SK-N-SH treated with all-trans-retinoic acid at 6 μM for 48 hours (cell line): ENCODE results near the gene NR2F2.

Experiments
- ATAC-seq: fragments of 200-7000 bp; cut with Tn5 transposase; 3 replicates; pipeline ENCODE4 v1.9.1; 2020; ENCODE audit warnings: mild to moderate bottlenecking, moderate library complexity
- ARNTL ChIP-seq: fragments of 450-650 bp; formaldehyde crosslinking; IDR thresholded peaks from 2 replicates; pipeline ENCODE4 v1.5.0; 2020; ENCODE audit warnings: low read depth, mild to moderate bottlenecking, moderate library complexity, borderline replicate concordance
- BACH2 ChIP-seq: fragments of 250-450 bp; sonication (Bioruptor Pico); IDR thresholded peaks from 2 replicates; pipeline ENCODE4 v1.9.0; 2021; ENCODE audit warnings: mild to moderate bottlenecking, borderline replicate concordance
- CSDC2 ChIP-seq: fragments of 250-450 bp; sonication (Bioruptor Pico); IDR thresholded peaks from 2 replicates; pipeline ENCODE4 v1.5.0; 2020; ENCODE audit warnings: mild to moderate bottlenecking, moderate library complexity
- ESRRG ChIP-seq: fragments of 250-450 bp; sonication (Bioruptor Pico); IDR thresholded peaks from 2 replicates; pipeline ENCODE4 v1.6.1; 2021; ENCODE audit warnings: mild to moderate bottlenecking
- GLIS3 ChIP-seq: fragments of 250-450 bp; sonication (Bioruptor Pico); IDR thresholded peaks from 2 replicates; pipeline ENCODE4 v1.5.0; 2020; ENCODE audit warnings: mild to moderate bottlenecking, moderate library complexity
- ISL1 ChIP-seq: fragments of 250-450 bp; sonication (Bioruptor Pico); IDR thresholded peaks from 2 replicates; pipeline ENCODE4 v2.1.2; 2022; ENCODE audit warnings: mild to moderate bottlenecking, moderate library complexity
- OSR1 ChIP-seq: fragments of 250-450 bp; sonication (Bioruptor Pico); IDR thresholded peaks from 2 replicates; pipeline ENCODE4 v1.8.0; 2022; ENCODE audit warnings: moderate library complexity, mild to moderate bottlenecking, inconsistent platforms
- PPARA ChIP-seq: fragments of 250-450 bp; sonication (Bioruptor Pico); IDR thresholded peaks from 2 replicates; pipeline ENCODE4 v1.5.0; 2020; ENCODE audit warnings: mild to moderate bottlenecking, borderline replicate concordance
- RARB ChIP-seq: fragments of 250-450 bp; sonication (Bioruptor Pico); IDR thresholded peaks from 2 replicates; pipeline ENCODE4 v1.8.0; 2021; ENCODE audit warnings: mild to moderate bottlenecking, moderate library complexity
- SNAI2 ChIP-seq: fragments of 250-450 bp; sonication (Bioruptor Pico); IDR thresholded peaks from 2 replicates; pipeline ENCODE4 v1.5.0; 2020; ENCODE audit warnings: mild to moderate bottlenecking, moderate library complexity
- TOX ChIP-seq: fragments of 250-450 bp; sonication (Bioruptor Pico); IDR thresholded peaks from 2 replicates; pipeline ENCODE4 v1.8.0; 2021; ENCODE audit warnings: mild to moderate bottlenecking, moderate library complexity, borderline replicate concordance
- ZC3H10 ChIP-seq: fragments of 250-450 bp; sonication (Bioruptor Pico); IDR thresholded peaks from 2 replicates; pipeline ENCODE4 v1.5.1; 2021; ENCODE audit warnings: mild to moderate bottlenecking, moderate library complexity
- ZFP30 ChIP-seq: fragments of 450-650 bp; formaldehyde crosslinking; IDR thresholded peaks from 2 replicates; pipeline ENCODE4 v1.5.0; 2022; ENCODE audit warnings: mild to moderate bottlenecking, moderate library complexity
- ZNF565 ChIP-seq: fragments of 450-650 bp; formaldehyde crosslinking; conservative IDR thresholded peaks from 2 replicates; pipeline ENCODE4 v1.5.0; 2020; ENCODE audit warnings: low read depth, mild to moderate bottlenecking, moderate library complexity
- ZNF70 ChIP-seq: fragments of 450-650 bp; formaldehyde crosslinking; IDR thresholded peaks from 2 replicates; pipeline ENCODE4 v1.5.0; 2020; ENCODE audit warnings: mild to moderate bottlenecking, moderate library complexity
- ZNF8 ChIP-seq: fragments of 450-650 bp; formaldehyde crosslinking; IDR thresholded peaks from 2 replicates; pipeline ENCODE4 v1.5.0; 2020; ENCODE audit warnings: mild to moderate bottlenecking, moderate library complexity
- TF ChIP-seq, protein P1 (sequence below): fragments of 250-450 bp; sonication (Bioruptor Pico); IDR thresholded peaks from 2 replicates; pipeline ENCODE4 v1.8.0; 2021; ENCODE audit warnings: low read depth, mild to moderate bottlenecking, moderate library complexity, borderline replicate concordance
- TF ChIP-seq, protein P2 (sequence below): fragments of 250-450 bp; sonication (Bioruptor Pico); IDR thresholded peaks from 2 replicates; pipeline ENCODE4 v1.8.0; 2020; ENCODE audit warnings: mild to moderate bottlenecking, moderate library complexity, borderline replicate concordance
- TF ChIP-seq, protein P3 (sequence below): fragments of 250-450 bp; sonication (Bioruptor Pico); IDR thresholded peaks from 2 replicates; pipeline ENCODE4 v1.5.1; 2020; ENCODE audit warnings: low read depth, mild to moderate bottlenecking, moderate library complexity
- TF ChIP-seq, protein P4 (sequence below): fragments of 250-450 bp; sonication (Bioruptor Pico); IDR thresholded peaks from 2 replicates; pipeline ENCODE4 v1.5.0; 2020; ENCODE audit warnings: mild to moderate bottlenecking, moderate library complexity

The NR2F2 gene

DNA sequence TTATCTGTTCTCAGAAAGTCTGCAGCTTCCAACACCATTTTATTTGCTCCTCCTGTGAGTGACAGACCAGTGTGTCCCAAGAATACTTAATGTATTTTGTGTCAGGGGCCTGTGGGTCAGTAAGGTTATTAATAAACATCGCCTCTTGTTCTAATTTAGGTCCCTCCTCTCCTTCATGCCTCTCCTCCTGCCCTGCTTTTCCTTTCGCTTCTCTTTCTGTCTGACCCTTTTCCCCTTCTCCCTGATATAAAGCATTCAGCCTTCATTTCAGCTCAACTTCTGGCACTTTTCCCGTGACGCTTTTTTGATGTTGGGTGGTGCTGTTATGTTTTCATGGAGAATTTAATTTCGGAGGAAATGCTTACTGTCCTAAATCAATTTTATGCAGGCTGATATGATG, 29.7 kb upstream of the NR2F2 start:
- no peak for ATAC-seq
- no peak for TF ChIP-seq PPARA (CRISPR knock-in tag)
- TF ChIP-seq, protein P1, sequence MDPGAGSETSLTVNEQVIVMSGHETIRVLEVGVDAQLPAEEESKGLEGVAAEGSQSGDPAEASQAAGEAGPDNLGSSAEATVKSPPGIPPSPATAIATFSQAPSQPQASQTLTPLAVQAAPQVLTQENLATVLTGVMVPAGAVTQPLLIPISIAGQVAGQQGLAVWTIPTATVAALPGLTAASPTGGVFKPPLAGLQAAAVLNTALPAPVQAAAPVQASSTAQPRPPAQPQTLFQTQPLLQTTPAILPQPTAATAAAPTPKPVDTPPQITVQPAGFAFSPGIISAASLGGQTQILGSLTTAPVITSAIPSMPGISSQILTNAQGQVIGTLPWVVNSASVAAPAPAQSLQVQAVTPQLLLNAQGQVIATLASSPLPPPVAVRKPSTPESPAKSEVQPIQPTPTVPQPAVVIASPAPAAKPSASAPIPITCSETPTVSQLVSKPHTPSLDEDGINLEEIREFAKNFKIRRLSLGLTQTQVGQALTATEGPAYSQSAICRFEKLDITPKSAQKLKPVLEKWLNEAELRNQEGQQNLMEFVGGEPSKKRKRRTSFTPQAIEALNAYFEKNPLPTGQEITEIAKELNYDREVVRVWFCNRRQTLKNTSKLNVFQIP (CRISPR knock-in tag): no peak
- no peak for TF ChIP-seq TOX
- TF ChIP-seq SNAI2 (CRISPR knock-in tag): no peak
- TF ChIP-seq CSDC2: no peak
- TF ChIP-seq OSR1 (CRISPR knock-in tag): no peak
- no peak for TF ChIP-seq ZNF8 (CRISPR knock-in tag)
- TF ChIP-seq ZNF70: no peak
- no peak for TF ChIP-seq GLIS3 (CRISPR knock-in tag)
- no peak for TF ChIP-seq BACH2
- TF ChIP-seq ISL1 (CRISPR knock-in tag): no peak
- TF ChIP-seq, protein P2, sequence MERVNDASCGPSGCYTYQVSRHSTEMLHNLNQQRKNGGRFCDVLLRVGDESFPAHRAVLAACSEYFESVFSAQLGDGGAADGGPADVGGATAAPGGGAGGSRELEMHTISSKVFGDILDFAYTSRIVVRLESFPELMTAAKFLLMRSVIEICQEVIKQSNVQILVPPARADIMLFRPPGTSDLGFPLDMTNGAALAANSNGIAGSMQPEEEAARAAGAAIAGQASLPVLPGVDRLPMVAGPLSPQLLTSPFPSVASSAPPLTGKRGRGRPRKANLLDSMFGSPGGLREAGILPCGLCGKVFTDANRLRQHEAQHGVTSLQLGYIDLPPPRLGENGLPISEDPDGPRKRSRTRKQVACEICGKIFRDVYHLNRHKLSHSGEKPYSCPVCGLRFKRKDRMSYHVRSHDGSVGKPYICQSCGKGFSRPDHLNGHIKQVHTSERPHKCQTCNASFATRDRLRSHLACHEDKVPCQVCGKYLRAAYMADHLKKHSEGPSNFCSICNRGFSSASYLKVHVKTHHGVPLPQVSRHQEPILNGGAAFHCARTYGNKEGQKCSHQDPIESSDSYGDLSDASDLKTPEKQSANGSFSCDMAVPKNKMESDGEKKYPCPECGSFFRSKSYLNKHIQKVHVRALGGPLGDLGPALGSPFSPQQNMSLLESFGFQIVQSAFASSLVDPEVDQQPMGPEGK: no peak
- TF ChIP-seq RARB (CRISPR knock-in tag): no peak
- no peak for TF ChIP-seq ARNTL (CRISPR knock-in tag)
- no peak for TF ChIP-seq ESRRG
- TF ChIP-seq, protein P3, sequence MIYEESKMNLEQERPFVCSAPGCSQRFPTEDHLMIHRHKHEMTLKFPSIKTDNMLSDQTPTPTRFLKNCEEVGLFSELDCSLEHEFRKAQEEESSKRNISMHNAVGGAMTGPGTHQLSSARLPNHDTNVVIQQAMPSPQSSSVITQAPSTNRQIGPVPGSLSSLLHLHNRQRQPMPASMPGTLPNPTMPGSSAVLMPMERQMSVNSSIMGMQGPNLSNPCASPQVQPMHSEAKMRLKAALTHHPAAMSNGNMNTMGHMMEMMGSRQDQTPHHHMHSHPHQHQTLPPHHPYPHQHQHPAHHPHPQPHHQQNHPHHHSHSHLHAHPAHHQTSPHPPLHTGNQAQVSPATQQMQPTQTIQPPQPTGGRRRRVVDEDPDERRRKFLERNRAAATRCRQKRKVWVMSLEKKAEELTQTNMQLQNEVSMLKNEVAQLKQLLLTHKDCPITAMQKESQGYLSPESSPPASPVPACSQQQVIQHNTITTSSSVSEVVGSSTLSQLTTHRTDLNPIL (CRISPR knock-in tag): no peak
- TF ChIP-seq ZFP30 (CRISPR knock-in tag): no peak
- TF ChIP-seq, protein P4, sequence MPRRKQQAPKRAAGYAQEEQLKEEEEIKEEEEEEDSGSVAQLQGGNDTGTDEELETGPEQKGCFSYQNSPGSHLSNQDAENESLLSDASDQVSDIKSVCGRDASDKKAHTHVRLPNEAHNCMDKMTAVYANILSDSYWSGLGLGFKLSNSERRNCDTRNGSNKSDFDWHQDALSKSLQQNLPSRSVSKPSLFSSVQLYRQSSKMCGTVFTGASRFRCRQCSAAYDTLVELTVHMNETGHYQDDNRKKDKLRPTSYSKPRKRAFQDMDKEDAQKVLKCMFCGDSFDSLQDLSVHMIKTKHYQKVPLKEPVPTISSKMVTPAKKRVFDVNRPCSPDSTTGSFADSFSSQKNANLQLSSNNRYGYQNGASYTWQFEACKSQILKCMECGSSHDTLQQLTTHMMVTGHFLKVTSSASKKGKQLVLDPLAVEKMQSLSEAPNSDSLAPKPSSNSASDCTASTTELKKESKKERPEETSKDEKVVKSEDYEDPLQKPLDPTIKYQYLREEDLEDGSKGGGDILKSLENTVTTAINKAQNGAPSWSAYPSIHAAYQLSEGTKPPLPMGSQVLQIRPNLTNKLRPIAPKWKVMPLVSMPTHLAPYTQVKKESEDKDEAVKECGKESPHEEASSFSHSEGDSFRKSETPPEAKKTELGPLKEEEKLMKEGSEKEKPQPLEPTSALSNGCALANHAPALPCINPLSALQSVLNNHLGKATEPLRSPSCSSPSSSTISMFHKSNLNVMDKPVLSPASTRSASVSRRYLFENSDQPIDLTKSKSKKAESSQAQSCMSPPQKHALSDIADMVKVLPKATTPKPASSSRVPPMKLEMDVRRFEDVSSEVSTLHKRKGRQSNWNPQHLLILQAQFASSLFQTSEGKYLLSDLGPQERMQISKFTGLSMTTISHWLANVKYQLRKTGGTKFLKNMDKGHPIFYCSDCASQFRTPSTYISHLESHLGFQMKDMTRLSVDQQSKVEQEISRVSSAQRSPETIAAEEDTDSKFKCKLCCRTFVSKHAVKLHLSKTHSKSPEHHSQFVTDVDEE: no peak
- TF ChIP-seq ZC3H10 (CRISPR knock-in tag): no peak
- no peak for TF ChIP-seq ZNF565 (CRISPR knock-in tag)

DNA sequence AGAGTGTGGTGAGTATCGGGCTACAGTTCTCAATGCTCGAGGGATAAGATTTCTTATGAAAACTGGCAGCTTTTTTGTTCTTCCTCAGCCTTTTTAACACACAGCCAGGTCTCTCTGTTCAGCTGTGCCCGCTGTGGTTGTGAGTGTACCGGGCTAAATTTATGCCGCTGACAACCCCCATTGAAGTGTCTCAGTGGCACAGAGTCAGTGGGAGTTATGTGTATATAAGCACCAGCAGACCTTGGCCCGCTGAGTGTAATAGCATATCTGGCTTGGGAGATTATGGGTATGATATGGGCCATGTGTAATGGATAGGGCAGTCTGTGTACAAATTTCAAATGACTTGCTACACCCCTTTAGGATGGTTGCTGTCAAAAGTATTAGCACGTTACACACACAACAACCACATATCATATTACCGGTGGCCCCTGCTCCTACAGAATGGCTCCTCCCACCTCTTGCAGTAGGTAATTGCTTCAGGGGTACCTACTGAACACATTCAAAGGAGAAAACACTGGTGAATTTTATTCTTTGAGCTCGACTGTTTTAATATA, 26.9 kb upstream of the NR2F2 start:
- ATAC-seq: no peak
- TF ChIP-seq, protein P3 (CRISPR knock-in tag): no peak
- TF ChIP-seq CSDC2 (no peak), TOX (no peak), GLIS3 (CRISPR knock-in tag) (no peak), PPARA (CRISPR knock-in tag) (no peak)
- TF ChIP-seq, protein P1 (CRISPR knock-in tag): no peak

DNA sequence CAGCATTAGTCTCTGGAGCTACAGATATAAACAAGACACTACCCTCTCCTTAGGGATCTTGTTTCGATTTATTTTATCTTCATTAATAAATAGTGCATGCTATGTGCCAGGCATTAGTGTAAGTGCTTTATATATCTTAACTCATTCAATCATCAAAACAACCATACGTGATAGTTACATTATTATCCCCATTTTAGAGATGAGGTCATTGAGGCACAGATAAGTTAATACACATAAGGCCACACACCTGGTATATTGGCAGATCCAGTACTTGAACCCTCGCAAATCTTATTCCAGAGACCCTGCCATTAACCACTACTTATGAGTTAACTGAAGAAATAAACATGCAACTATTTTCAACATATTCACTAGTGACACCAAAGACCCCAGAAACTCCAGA, 25.7 kb upstream of the NR2F2 start:
- ATAC-seq: no peak
- TF ChIP-seq, protein P4: no peak
- no peak for TF ChIP-seq ZNF8 (CRISPR knock-in tag)
- no peak for TF ChIP-seq GLIS3 (CRISPR knock-in tag)
- no peak for TF ChIP-seq ZC3H10 (CRISPR knock-in tag)
- TF ChIP-seq, protein P3 (CRISPR knock-in tag): no peak
